ENCODE results near the gene ADAMTS17.

ADAMTS17 gene

DNA sequence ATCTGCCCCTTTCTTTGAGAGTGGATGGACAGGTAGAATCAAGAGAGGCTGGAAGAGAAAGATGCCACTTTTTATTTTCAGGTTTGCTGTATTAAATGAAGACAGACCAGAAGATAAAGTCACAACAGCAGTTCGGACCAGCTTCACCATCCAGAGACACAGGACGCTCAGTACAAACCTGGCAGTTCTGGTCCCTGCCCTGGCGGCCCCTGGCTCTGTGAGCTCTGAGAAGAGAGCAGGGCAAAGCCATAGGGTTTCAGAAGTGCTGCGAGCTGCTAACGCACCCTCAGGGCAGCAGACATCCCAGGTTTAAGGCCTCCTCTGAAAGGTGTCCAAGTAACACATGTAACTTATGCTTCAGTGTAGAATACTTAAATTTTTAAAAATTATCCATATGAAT, 216.8 kb downstream of the ADAMTS17 start:
- no peaks in the 10 kb centered on the region for H3K27me3 ChIP-seq (ENCODE audit: insufficient read depth, insufficient read length)
- TF ChIP-seq ZNF274 (IDR thresholded peaks at IDR 0.05; ENCODE audit: low read depth, low read length): no peak
- H3K36me3 ChIP-seq (ENCODE audit: insufficient read depth, insufficient read length, low read length): no peaks in the 10 kb centered on the region
- no peak for DNase-seq (ENCODE audit: low read depth, low spot score)
- no peak overlapping the region for H3K4me3 ChIP-seq (ENCODE audit: insufficient read length, low read depth)
- H3K4me1 ChIP-seq (ENCODE audit: insufficient read depth, insufficient read length): peaks cover 3% of the 10 kb centered on the region
- no peak overlapping the region for H3K9ac ChIP-seq (ENCODE audit: insufficient read length, low read depth)
- peaks cover 26% of the 10 kb centered on the region for H3K9me3 ChIP-seq (ENCODE audit: insufficient read depth, low read length)

DNA sequence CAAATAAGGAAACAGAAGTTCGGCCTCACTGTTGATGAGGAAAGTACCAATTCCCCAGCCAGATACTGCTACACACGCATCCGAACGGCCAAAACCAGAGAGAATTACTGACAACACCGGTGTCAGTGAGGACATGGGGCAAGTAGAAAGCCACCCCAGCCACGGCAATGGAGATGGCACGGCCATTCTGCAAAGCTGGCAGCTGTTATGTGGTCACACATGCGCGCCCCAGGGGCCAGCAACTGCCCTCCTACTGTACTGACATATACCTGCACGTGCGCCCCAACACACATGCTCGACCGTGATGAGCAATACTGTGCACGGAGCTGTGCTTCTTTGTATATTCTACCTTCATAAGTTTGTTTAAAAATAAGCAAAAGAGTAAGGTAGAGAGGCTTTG, 217.4 kb downstream of the ADAMTS17 start:
- Histone ChIP-seq H3K9me3 (ENCODE audit: insufficient read depth, low read length) (peaks cover 26% of the 10 kb centered on the region), H3K9ac (ENCODE audit: insufficient read length, low read depth) (no peak overlapping the region), H3K4me3 (ENCODE audit: insufficient read length, low read depth) (no peak overlapping the region), H3K36me3 (ENCODE audit: insufficient read depth, insufficient read length, low read length) (no peaks in the 10 kb centered on the region), H3K27me3 (ENCODE audit: insufficient read depth, insufficient read length) (no peaks in the 10 kb centered on the region), H3K4me1 (ENCODE audit: insufficient read depth, insufficient read length) (peaks cover 3% of the 10 kb centered on the region)
- TF ChIP-seq ZNF274 (IDR thresholded peaks at IDR 0.05; ENCODE audit: low read depth, low read length) (no peak), SUZ12 (IDR thresholded peaks at IDR 0.05; ENCODE audit: extremely low read depth, insufficient read depth, insufficient read length) (no peak), YY1 (IDR thresholded peaks at IDR 0.05; ENCODE audit: insufficient read depth, insufficient read length) (no peak)
- no peak for DNase-seq (ENCODE audit: low read depth, low spot score)

DNA sequence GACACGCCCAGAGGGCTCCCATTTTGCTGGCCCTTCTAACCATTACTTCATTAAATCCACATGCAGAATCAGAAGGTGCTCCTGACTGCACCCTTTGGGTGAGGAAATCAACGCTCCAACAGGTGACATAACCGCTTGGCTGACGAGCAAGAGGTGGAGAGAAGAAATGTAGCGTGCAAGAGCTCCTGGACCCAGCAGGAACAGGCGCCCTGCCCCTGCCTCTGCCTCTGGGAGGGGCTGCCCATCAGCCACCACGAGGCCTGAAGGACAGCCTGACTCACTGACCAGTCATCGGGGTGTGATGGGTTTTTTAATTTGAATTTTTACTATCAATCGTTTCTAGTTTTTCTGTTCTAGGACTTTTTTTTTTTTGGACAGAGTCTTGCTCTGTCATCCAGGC, 218.2 kb downstream of the ADAMTS17 start:
- no peaks in the 10 kb centered on the region for H3K36me3 ChIP-seq (ENCODE audit: insufficient read depth, insufficient read length, low read length)
- no peak for DNase-seq (ENCODE audit: low read depth, low spot score)
- H3K27me3 ChIP-seq (ENCODE audit: insufficient read depth, insufficient read length): no peaks in the 10 kb centered on the region
- peaks cover under 1% of the 10 kb centered on the region for H3K4me1 ChIP-seq (ENCODE audit: insufficient read depth, insufficient read length)
- no peak overlapping the region for H3K4me3 ChIP-seq (ENCODE audit: insufficient read length, low read depth)
- TF ChIP-seq SUZ12 (IDR thresholded peaks at IDR 0.05; ENCODE audit: extremely low read depth, insufficient read depth, insufficient read length) (no peak), ZNF274 (IDR thresholded peaks at IDR 0.05; ENCODE audit: low read depth, low read length) (no peak)
- no peak overlapping the region for H3K9ac ChIP-seq (ENCODE audit: insufficient read length, low read depth)
- peaks cover 26% of the 10 kb centered on the region for H3K9me3 ChIP-seq (ENCODE audit: insufficient read depth, low read length)

DNA sequence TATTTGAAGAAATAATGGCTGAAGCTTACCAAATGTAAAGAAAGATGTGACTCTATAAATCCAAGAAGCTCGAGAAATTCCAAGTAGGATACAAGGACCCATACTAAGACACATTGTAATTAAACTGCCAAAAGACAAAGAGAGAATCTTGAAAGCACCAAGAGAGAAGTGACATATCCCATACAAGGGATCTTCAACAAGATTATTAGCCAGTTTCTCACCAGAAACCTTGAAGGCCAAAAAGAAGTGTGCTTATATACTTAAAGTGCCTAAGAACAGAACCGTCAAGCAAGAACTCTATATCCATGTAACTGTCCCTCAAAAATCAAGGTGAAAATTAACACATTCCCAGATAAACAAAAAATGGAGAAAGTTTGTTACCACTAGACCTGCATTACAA, 220.5 kb downstream of the ADAMTS17 start:
- Histone ChIP-seq H3K4me3 (ENCODE audit: insufficient read length, low read depth) (no peak overlapping the region), H3K4me1 (ENCODE audit: insufficient read depth, insufficient read length) (no peaks in the 10 kb centered on the region), H3K36me3 (ENCODE audit: insufficient read depth, insufficient read length, low read length) (no peaks in the 10 kb centered on the region), H3K27me3 (ENCODE audit: insufficient read depth, insufficient read length) (no peaks in the 10 kb centered on the region), H3K9ac (ENCODE audit: insufficient read length, low read depth) (no peak overlapping the region), H3K9me3 (ENCODE audit: insufficient read depth, low read length) (peaks cover 26% of the 10 kb centered on the region)
- DNase-seq (ENCODE audit: low read depth, low spot score): no peak
- TF ChIP-seq YY1 (IDR thresholded peaks at IDR 0.05; ENCODE audit: insufficient read depth, insufficient read length): no peak
- no peak for TF ChIP-seq ZNF274 (IDR thresholded peaks at IDR 0.05; ENCODE audit: low read depth, low read length)
- no peak for TF ChIP-seq SUZ12 (IDR thresholded peaks at IDR 0.05; ENCODE audit: extremely low read depth, insufficient read depth, insufficient read length)

DNA sequence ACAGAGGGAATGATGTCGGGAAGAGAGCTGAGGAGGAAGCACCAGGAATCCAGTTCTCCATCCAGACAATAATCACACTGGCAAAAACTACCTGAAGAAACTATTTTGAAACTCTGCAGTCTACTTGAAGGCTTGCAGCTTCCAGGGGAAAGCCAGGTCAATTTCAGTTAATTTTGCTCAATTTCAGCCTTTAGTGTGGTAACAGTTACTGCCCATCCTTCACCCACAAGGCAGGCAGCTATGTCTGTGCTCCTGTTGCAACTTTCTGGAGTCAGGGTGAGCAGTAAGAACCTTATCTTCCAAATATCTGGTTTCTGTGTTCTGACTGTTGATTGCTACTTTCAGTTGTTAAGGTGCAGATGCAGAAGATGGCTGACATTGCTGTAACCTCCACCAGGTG, 221.7 kb downstream of the ADAMTS17 start:
- H3K9ac ChIP-seq (ENCODE audit: insufficient read length, low read depth): no peak overlapping the region
- no peaks in the 10 kb centered on the region for H3K4me1 ChIP-seq (ENCODE audit: insufficient read depth, insufficient read length)
- no peak for TF ChIP-seq SUZ12 (IDR thresholded peaks at IDR 0.05; ENCODE audit: extremely low read depth, insufficient read depth, insufficient read length)
- TF ChIP-seq ZNF274 (IDR thresholded peaks at IDR 0.05; ENCODE audit: low read depth, low read length): no peak
- no peak for TF ChIP-seq YY1 (IDR thresholded peaks at IDR 0.05; ENCODE audit: insufficient read depth, insufficient read length)
- no peaks in the 10 kb centered on the region for H3K36me3 ChIP-seq (ENCODE audit: insufficient read depth, insufficient read length, low read length)
- H3K27me3 ChIP-seq (ENCODE audit: insufficient read depth, insufficient read length): no peaks in the 10 kb centered on the region
- no peak overlapping the region for H3K4me3 ChIP-seq (ENCODE audit: insufficient read length, low read depth)
- H3K9me3 ChIP-seq (ENCODE audit: insufficient read depth, low read length): peaks cover 26% of the 10 kb centered on the region
- DNase-seq (ENCODE audit: low read depth, low spot score): no peak

DNA sequence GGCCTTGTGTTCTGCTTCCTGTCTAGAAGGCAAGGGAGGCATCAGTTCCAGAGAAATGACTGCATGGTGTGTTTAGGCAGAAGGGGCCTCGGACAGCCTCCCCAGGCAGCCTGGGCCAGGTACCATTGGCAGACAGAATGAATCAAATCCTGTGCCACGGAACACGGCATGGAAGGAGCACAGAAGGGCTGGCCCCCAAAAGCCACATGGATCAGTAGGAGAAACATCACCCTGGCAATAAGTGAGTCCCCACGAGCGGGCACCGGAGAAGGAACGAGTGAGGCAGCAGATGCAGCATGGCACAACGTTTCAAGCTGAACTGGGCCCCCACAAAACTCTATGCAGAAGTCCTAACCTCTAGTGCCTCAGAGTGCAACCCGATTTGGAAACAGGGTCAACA, 223.2 kb downstream of the ADAMTS17 start:
- Histone ChIP-seq H3K36me3 (ENCODE audit: insufficient read depth, insufficient read length, low read length) (no peaks in the 10 kb centered on the region), H3K27me3 (ENCODE audit: insufficient read depth, insufficient read length) (no peaks in the 10 kb centered on the region), H3K4me3 (ENCODE audit: insufficient read length, low read depth) (no peak overlapping the region), H3K4me1 (ENCODE audit: insufficient read depth, insufficient read length) (no peaks in the 10 kb centered on the region), H3K9ac (ENCODE audit: insufficient read length, low read depth) (no peak overlapping the region), H3K9me3 (ENCODE audit: insufficient read depth, low read length) (peaks cover 26% of the 10 kb centered on the region)
- no peak for DNase-seq (ENCODE audit: low read depth, low spot score)
- TF ChIP-seq SUZ12 (IDR thresholded peaks at IDR 0.05; ENCODE audit: extremely low read depth, insufficient read depth, insufficient read length) (no peak), YY1 (IDR thresholded peaks at IDR 0.05; ENCODE audit: insufficient read depth, insufficient read length) (no peak), ZNF274 (IDR thresholded peaks at IDR 0.05; ENCODE audit: low read depth, low read length) (no peak)

DNA sequence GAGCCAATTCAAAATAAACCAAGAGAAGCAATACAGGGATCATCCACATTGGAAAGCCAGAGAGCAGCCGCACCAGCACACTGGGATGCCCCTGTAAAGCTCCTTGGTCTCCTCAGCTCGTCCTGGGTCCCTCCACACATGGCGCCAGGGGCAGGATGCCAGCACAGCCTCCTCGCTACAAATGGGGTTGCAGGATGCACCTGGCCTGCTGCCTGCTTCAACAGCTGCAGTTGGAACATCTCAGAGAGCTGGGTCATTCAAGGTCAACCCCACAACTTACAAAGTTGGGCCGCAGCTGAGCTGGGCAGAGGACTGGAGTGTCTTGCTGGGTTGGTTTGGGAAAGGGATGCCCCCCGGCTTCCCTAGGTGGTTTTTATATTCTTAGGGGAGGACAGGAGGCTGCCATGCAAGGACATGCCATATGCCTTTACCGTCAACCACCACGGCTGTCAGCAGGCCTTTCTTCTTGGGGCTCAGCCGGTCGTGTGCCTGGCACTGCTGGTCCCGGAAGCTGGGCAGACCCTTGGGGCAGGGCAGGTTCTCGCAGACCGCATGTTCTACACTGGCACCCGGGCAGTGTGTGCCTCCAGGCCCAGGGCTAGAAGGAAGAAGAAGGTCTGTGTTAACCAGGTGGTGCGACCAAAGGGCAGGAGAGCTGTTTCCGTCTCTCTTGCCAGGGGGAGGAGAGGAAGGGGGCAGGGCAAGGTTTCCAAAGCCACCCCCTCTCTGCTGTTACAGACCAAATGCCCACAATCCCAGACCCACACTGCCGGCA, 225.2 kb downstream of the ADAMTS17 start:
- H3K36me3 ChIP-seq (ENCODE audit: insufficient read depth, insufficient read length, low read length): no peaks in the 10 kb centered on the region
- DNase-seq (ENCODE audit: low read depth, low spot score): no peak
- H3K27me3 ChIP-seq (ENCODE audit: insufficient read depth, insufficient read length): no peaks in the 10 kb centered on the region
- H3K9ac ChIP-seq (ENCODE audit: insufficient read length, low read depth): no peak overlapping the region
- H3K4me3 ChIP-seq (ENCODE audit: insufficient read length, low read depth): no peak overlapping the region
- H3K9me3 ChIP-seq (ENCODE audit: insufficient read depth, low read length): peaks cover 15% of the 10 kb centered on the region
- no peaks in the 10 kb centered on the region for H3K4me1 ChIP-seq (ENCODE audit: insufficient read depth, insufficient read length)
- TF ChIP-seq YY1 (IDR thresholded peaks at IDR 0.05; ENCODE audit: insufficient read depth, insufficient read length): no peak
- TF ChIP-seq SUZ12 (IDR thresholded peaks at IDR 0.05; ENCODE audit: extremely low read depth, insufficient read depth, insufficient read length): no peak
- TF ChIP-seq ZNF274 (IDR thresholded peaks at IDR 0.05; ENCODE audit: low read depth, low read length): no peak
